Kasumi-1 (cell line): Measurements from ENCODE around the gene CPNE5.
"Not testable (repeated sequence)": the region's sequence is repeated elsewhere in the genome, so short reads cannot be mapped to it uniquely, and the experiment has no call there.

Experiments
- DNase-seq, 2 experiments: peaks; one replicate each; lab custom pipeline; 2025; lab: John Stamatoyannopoulos, UW

Gene CPNE5

GRCh38 chr6:36724514-36725390, 114.5 kb downstream of the CPNE5 start:
- peak in 1 of 2 experiments; percentile 35 for DNase-seq

DNA sequence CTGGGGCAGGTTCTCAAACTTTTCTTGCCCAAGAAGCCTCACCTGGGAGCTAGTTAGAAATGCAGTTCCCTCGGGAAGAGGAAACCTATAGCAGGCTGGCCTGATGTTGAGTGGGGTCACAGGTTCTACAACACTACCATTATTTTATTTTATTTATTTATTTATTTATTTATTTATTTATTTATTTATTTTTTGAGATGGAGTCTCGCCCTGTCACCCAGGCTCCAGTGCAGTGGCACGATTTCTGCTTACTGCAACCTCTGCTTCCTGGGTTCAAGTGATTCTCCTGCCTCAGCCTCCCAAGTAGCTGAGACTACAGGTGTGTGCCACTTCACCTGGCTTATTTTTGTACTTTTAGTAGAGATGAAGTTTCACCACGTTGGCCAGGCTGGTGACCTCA, 115.3 kb downstream of the CPNE5 start:
- DNase-seq: not testable (repeated sequence)

DNA sequence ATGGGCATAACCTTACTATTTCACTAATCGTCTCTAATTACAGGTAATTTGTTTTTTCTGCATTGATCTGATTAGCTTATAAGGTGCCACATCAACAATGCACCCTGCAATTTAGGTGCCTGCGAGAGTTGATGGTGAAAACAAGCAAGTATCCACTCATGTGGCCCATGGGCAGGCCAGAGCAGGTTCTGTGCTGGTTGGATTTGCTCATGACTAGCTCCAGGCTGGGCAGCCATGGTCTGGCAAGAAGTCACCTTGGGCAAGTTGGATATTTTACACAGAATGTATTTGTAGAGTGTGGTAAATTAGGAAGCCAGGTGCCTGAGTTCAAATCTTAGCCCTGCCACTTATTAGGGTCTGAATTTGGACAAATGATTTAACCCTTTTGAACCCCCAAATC, 116.4 kb downstream of the CPNE5 start:
- DNase-seq: no peak

- DNase-seq: no peak
Measured at GRCh38 chr6:36722365-36722764, 116.9 kb downstream of the CPNE5 start.

GRCh38 chr6:36721369-36722140, 117.7 kb downstream of the CPNE5 start:
- no peak for DNase-seq

GRCh38 chr6:36720251-36721141, 118.7 kb downstream of the CPNE5 start:
- DNase-seq: no peak

DNA sequence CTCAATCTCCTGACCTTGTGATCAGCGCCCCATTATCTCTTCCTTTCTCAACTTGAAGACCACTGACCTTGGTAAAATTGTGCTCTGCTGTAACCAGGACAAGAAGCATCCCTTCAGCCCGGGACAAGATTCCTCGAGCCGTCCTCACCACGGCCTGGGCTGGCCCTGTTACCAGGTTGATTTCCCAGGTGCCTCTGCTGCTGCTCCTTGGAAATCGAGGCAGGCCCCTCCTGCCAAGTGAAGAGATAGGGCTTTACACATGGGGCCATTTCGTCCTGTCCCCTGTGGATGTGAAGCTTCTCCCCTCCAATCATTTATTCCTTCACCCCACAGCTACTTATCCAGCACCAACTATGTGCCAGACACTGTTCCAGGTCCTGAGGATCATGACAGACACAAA, 120.1 kb downstream of the CPNE5 start:
- DNase-seq: no peak

DNA sequence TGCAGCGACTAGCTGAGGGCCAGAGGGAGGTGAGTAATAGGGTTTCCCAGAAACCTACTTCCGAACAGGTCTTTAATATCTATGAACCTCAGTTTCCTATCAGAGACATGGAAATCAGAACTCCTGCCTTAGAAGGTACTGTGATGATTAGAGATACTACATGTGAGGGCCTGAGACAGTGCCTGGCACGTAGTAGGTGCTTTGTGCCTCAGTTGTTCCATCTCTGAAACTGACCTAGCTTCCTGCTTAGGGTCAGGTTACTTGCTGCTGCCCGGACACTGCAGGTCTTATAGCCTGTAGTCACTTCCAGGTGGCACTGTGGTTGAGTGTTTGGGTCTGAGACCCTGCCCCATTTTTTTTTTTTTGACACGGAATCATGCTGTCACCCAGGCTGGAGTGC, 120.7 kb downstream of the CPNE5 start:
- no peak for DNase-seq

DNA sequence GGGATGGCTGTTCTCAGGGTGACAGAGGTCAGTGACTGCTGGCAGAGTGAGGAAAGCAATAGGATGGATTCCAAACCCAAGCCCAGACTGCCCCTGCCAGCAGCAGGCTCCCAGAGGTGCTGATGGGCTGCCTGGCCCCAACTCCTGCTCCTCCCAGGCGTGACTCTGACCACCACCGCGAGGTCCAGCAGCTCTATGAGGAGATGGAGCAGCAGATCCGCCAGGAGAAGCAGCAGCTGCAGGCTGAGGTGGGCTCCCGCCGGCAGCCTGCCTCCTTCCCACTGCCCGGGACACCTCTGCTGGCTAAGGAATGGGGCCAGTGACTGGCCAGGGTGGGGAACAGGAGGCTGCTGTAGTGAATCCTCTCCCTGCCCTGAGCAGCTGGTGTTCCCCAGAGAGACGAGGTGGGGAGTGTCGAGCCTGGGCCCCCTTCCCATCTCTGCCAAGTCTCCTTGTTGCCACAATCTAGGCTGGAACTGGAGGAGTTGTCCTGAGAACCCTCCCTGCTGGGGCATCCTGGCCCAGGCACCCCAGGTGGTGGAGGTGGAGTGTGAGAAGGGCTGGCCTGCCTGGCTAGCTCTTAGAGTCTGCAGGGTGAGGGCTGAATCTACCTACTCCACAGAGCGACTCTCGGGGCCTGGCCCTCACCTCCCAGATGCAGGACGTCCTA, 121.2 kb downstream of the CPNE5 start:
- DNase-seq: no peak

DNA sequence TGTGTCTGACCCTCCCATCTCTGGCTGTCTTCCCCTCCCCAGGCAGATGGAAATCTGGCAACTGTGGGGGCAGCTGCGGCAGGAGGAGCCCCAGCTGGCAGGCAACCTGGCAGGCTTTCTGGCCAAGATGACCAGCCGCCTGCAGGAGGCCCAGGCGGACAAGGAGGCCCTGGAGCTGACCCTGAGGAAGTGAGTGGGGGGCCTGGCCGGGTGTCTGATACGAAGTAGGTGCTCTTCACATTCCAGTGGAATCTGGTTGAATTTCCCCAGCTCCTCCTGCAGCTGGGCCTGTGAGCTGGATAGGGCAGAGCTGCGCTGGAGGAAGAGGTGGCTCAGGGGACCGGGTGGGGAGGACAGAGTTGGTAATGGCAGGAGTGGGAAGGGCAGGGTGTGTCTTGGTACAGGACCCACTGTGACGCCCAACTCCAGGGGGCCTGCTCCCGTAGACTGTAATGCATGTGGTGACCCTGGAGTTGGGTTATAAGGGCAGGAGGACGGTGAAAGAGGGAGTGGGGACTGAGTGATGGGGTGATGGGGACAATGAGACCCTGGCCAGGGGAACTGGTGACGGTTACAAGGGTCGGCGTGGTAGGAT, 121.9 kb downstream of the CPNE5 start:
- no peak for DNase-seq

DNA sequence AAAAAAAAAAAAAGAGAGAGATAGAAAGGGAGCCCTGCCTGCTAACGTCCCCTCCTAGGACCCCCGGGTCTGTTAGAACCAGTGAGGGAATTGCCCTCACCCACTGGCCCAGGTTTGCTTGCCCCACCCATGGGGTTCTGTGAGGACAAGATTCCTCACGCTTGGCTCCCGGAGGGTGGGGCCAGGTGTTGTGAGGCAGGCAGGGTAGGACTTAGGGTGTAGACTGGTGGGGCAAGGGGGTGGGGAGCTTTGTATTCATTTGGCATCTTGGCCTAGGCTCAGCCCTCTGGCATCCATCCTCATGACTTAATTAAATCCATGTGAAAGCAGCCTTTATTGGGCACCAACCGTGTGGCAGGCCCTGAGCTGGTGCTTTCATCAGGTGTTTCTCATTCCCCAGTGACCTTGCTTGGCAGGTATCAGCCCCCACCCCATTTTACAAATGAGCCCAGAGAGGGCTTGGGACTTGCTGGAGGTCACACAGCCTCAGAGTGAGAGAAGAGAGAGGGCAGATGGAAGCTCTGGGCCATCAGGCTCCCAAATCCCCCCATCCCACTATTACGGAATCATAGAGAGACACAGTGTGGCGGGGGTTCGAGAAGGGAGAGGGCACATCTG, 122.7 kb downstream of the CPNE5 start:
- no peak for DNase-seq

DNA sequence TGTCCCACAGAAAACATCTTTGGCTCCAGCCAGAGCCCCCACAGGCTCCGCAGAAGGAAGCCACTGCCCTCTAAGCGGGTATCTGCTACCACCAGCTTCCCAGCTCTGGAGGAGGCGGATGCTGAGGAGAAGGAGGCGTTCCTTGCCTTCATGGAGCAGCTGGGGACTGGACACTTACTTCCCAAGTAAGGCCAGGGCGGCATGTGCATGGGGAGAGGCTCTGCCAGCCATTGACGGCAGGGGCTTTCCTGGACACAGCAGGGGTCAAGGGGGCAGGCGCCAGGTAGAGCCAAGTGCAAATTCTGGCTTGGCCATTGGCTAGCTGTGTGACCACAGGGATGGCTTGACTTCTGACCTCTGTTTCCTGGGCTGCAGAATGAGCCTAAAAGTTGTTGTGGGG, 123.8 kb downstream of the CPNE5 start:
- DNase-seq: no peak

DNA sequence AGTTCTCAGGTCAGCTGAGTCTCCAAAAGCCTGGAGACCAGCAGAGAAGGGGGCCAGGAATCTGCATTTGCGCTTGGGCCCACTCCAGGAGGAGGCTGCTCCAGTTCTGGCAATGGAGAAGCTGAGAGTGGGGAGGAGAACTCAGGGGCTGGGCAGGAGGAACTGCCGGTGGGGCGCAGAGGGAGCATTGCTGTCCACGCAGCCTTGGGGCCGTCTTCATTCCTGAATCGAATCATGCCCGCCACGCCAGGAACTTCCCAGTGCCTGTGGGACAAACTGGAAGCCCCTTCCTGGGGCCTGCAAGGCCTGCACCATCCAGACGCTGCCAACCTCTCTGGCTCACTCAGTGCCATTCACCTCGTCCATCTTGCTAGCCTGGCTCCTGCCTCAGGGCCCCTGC, 124.7 kb downstream of the CPNE5 start:
- DNase-seq: no peak

DNA sequence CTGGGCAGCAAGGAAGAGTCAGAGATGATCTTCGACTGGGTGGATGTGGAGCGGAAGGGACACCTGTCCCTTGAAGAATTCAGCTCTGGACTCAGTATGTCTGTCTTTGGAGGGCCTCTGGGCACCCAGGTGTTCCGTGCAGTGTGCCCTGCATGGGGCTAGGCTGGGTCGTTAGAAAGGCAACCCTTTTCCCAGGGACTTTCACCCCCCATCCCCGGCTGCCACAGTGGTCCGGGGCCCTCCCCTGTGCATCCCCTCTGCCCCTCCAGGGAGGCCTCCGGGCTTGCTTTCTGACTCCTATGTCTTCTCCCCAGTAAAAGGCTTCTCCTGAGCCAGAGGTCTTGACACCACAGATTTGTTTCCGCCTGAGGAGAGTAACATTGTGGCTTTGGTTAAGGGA, 125.4 kb downstream of the CPNE5 start:
- no peak for DNase-seq

DNA sequence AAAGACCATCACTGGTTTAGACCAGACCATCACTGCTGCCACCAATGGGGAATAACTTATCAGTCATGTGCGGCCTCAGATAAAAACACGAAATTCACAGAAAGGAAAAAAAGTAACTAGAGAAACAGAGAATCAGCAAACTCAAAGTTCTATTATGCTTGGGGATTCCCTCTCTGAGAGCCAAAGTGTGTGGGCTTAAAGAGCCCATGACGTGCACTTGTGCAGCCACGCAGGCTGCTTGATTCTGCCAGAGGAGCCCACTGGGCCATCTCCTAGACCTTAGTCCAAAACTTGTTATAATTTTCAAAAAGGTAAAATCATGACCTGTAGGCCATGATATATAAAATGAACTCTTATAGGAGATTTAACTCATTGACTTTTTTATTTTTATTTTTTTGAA, 126.4 kb downstream of the CPNE5 start:
- DNase-seq: no peak

GRCh38 chr6:36706339-36706738, 132.9 kb downstream of the CPNE5 start:
- DNase-seq: no peak

DNA sequence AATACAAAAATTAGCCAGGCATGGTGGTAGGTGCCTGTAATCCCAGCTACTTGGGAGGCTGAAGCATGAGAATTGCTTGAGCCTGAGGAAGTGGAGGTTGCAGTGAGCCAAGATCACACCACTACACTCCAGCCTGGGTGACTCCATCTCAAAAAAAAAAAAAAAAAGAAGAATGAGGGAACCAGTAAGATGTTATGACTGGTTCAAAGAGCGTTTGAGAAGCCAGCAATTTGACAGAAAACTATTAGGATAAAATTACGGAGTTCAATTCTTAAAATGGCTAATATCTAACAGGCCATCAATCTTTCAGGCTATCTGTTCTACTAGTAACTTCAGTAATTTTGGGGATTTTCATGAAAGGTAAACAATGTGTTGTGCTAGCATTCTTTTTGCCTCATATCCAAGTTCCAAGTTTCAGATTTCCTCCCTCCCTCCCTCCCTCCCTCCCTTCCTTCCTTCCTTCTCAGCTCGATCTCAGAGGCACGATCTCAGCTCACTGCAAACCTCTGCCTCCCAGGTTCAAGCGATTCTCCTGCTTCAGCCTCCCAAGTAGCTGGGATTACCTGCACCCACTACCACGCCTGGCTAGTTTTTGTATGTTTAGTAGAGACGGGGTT, 134.2 kb downstream of the CPNE5 start:
- not testable (repeated sequence) for DNase-seq

DNA sequence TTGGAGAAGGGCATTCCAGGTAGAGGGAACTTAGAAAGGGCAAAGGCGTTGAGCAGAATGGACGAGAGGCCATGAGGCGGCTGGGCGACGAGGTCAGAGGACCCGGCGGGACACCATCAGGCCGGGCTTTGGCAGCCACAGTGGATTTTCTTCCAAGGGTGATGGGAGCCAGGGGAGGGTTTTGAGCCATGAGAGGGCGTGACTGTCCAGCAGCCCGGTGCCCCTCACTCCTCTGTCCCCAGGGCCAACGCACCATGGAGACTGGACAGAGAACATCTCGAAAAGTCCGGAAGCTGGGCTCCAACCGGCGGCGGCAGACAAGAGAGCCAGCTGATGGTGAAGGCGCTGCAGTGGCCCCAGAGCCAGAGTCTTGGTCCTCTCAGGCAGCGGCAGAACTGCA, 135.3 kb downstream of the CPNE5 start:
- no peak for DNase-seq

- DNase-seq: no peak
Measured at GRCh38 chr6:36703081-36703606, 136.1 kb downstream of the CPNE5 start.

DNA sequence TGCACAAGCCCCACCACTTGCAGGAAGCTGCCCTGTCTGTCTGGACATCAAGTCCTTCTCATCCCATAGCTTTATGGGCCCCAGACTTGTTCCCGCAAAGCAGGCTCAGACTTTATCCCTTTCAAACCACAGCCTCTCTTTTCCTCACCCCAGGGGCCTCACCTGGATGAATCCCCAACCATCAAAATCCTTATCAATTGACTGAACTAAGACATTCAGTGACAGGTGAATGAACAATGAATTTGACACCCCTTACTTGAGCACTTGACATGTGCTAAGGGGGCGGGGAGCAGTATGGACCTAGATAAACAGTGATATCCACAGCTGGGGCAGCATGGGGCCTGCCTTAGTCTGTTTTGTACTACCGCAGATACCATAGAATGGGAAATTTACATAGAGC, 136.6 kb downstream of the CPNE5 start:
- no peak for DNase-seq
